Thyroid gland (tissue), 4 donors: Measurements from ENCODE around the gene PLEKHA7.

ENCODE experiments used
- CTCF ChIP-seq, 6 experiments: fragments of 200-600 bp in 3 of 6; fragments of 450-650 bp in 3 of 6; sonication (generic) in 3 of 6; IDR thresholded peaks; one replicate each; pipeline ENCODE4 v1.5.1; 2016 to 2019; ENCODE audit warnings: antibody characterized with exemption in 6 of 6, mild to moderate bottlenecking in 2 of 6, inconsistent platforms in 1 of 6, moderate library complexity in 1 of 6
- POLR2A ChIP-seq, 2 donors: fragments of 450-650 bp; IDR thresholded peaks; one replicate each; pipeline ENCODE4 v1.6.1; 2017; ENCODE audit warnings: antibody characterized with exemption in 2 of 2, mild to moderate bottlenecking in 2 of 2, moderate library complexity in 1 of 2

- no peak for TF ChIP-seq CTCF (IDR thresholded peaks at IDR 0.05)
- TF ChIP-seq POLR2A (IDR thresholded peaks at IDR 0.05) = no peak
These were observed 96.3 kb downstream of the PLEKHA7 start for GRCh38 chr11:16917941-16918340.
